HepG2 (cell line): Measurements from ENCODE around the gene RAD51C. TPM values are rescaled to one million over a fixed set of nuclear protein-coding genes. Genes with fewer than 3 reads are reported as not detected.

ENCODE experiments used
- ATAC-seq: fragments of 200-7000 bp; cut with Tn5 transposase; 3 replicates; pipeline ENCODE4 v1.9.1; 2020; ENCODE audit warnings: mild to moderate bottlenecking, moderate library complexity
- BruUV-seq: library from RNA; stranded (reverse); fragments of 400-500 nt; replicated peaks from 2 replicates; lab custom pipeline; 2021; lab: Mats Ljungman, UMichigan
- CTCF ChIA-PET: fragments of 300-600 bp; formaldehyde crosslinking; extraction: SDS; loops from one replicate; lab custom pipeline; 2021; ENCODE audit warnings: low total read pairs, inconsistent platforms, low intra/inter-chr PET ratio; lab: Yijun Ruan, JAX
- POLR2A ChIA-PET: fragments of 350-600 bp; sonication (Branson Sonifier 250); formaldehyde crosslinking; loops from one replicate; lab custom pipeline; 2020; ENCODE audit warnings: antibody characterized with exemption, inconsistent platforms; lab: Yijun Ruan, JAX
- DNase-seq: peaks from one replicate; pipeline ENCODE4 v3.0.0-alpha.2; 2015; ENCODE audit warnings: low spot score
- FAIRE-seq: peaks from 3 replicates; lab custom pipeline; 2011; peaks lifted over from hg19 to GRCh38; lab: Jason Lieb, UNC
- H2AFZ ChIP-seq: one replicate; pipeline ENCODE4 v1.6.1; 2011; ENCODE audit warnings: low read length, inconsistent platforms
- H3K27ac ChIP-seq: fragments of 300-600 bp; 3 replicates; pipeline ENCODE4 v1.8.0; 2011; ENCODE audit warnings: mixed run types, mild to moderate bottlenecking, mixed read lengths, low read length, inconsistent platforms; ENCODE audit not compliant: insufficient read depth; ENCODE audit errors: extremely low read length
- H3K27me3 ChIP-seq, 2 experiments: fragments of 200-600 bp in 1 of 2; 2 replicates in 1 of 2; 3 replicates in 1 of 2; pipeline versions ENCODE4 v1.6.0 to v1.8.0; 2011; ENCODE audit warnings: low read length in 2 of 2, mild to moderate bottlenecking in 2 of 2, moderate library complexity in 2 of 2, inconsistent platforms in 1 of 2; ENCODE audit not compliant: insufficient read depth in 2 of 2, control insufficient read depth in 1 of 2
- H3K36me3 ChIP-seq, 2 experiments: fragments of 200-600 bp in 1 of 2; replicated peaks in 1 of 2; 2 replicates in 1 of 2; 3 replicates in 1 of 2; pipeline versions ENCODE4 v1.5.1 to v1.8.0; 2011; ENCODE audit warnings: low read length in 2 of 2, inconsistent platforms in 1 of 2; ENCODE audit not compliant: insufficient read depth in 2 of 2, control insufficient read depth in 1 of 2
- H3K4me1 ChIP-seq: 2 replicates; pipeline ENCODE4 v1.5.1; 2012; ENCODE audit warnings: low read length, inconsistent platforms; ENCODE audit not compliant: insufficient read depth
- H3K4me2 ChIP-seq: 2 replicates; pipeline ENCODE4 v1.6.0; 2011; ENCODE audit warnings: low read depth, low read length, inconsistent platforms
- H3K4me3 ChIP-seq, 3 experiments: fragments of 200-600 bp in 1 of 3; sonication (generic), shearing (Covaris generic) in 1 of 3; replicated peaks in 1 of 3; 2 replicates each; pipeline ENCODE4 v1.5.1; 2011 to 2016; ENCODE audit warnings: low read length in 3 of 3, inconsistent platforms in 2 of 3, low read depth in 2 of 3, mild to moderate bottlenecking in 2 of 3, control low read depth in 1 of 3, mixed read lengths in 1 of 3; ENCODE audit not compliant: insufficient read depth in 1 of 3
- H3K79me2 ChIP-seq: one replicate; pipeline ENCODE4 v1.6.1; 2011; ENCODE audit warnings: low read length, inconsistent platforms; ENCODE audit not compliant: insufficient read depth
- H3K9ac ChIP-seq: 2 replicates; pipeline ENCODE4 v1.6.0; 2011; ENCODE audit warnings: mild to moderate bottlenecking, low read depth, low read length, inconsistent platforms; ENCODE audit not compliant: insufficient read depth
- H3K9me3 ChIP-seq: 2 replicates; pipeline ENCODE4 v1.5.1; 2012; ENCODE audit warnings: mild to moderate bottlenecking, low read length
- H4K20me1 ChIP-seq: 2 replicates; pipeline ENCODE4 v1.6.0; 2011; ENCODE audit warnings: inconsistent platforms, mild to moderate bottlenecking, low read length, moderate library complexity; ENCODE audit not compliant: insufficient read depth
- CBX1 ChIP-seq: IDR thresholded peaks from one replicate; pipeline ENCODE4 v1.6.1; 2016; ENCODE audit warnings: antibody characterized with exemption, low read depth
- ESRRA ChIP-seq: sonication (generic); formaldehyde crosslinking; IDR thresholded peaks from 2 replicates; pipeline ENCODE4 v1.5.1; 2020; ENCODE audit warnings: mild to moderate bottlenecking, low read depth, missing genetic modification reagents
- FOSL2 ChIP-seq: sonication (generic); formaldehyde crosslinking; IDR thresholded peaks from 2 replicates; pipeline ENCODE4 v1.4.0; 2020; ENCODE audit warnings: missing genetic modification reagents
- ISX ChIP-seq: sonication (generic); formaldehyde crosslinking; conservative IDR thresholded peaks from 2 replicates; pipeline ENCODE4 v1.5.0; 2020; ENCODE audit warnings: missing genetic modification reagents
- JARID2 ChIP-seq: sonication (generic); formaldehyde crosslinking; IDR thresholded peaks from 2 replicates; pipeline ENCODE4 v1.8.1; 2023; ENCODE audit warnings: missing genetic modification reagents, inconsistent platforms; ENCODE audit not compliant: insufficient replicate concordance
- KMT2B ChIP-seq: IDR thresholded peaks from 2 replicates; pipeline ENCODE4 v1.6.1; 2016; ENCODE audit warnings: missing genetic modification reagents, missing compliant biosample characterization
- RFX5 ChIP-seq: IDR thresholded peaks from 2 replicates; pipeline ENCODE4 v1.6.1; 2011; ENCODE audit warnings: low read depth, low read length, improper control_type of control experiment
- SNAPC2 ChIP-seq: sonication (generic); formaldehyde crosslinking; IDR thresholded peaks from 2 replicates; pipeline ENCODE4 v1.8.1; 2022; ENCODE audit warnings: mild to moderate bottlenecking, missing genetic modification reagents
- SRSF9 ChIP-seq: fragments of 200-400 bp; formaldehyde crosslinking; IDR thresholded peaks from 2 replicates; pipeline ENCODE4 v1.6.1; 2018; ENCODE audit warnings: borderline replicate concordance, mild to moderate bottlenecking, low read depth, low read length; ENCODE audit not compliant: insufficient read depth, poor library complexity, severe bottlenecking
- TSC22D2 ChIP-seq: sonication (generic); formaldehyde crosslinking; IDR thresholded peaks from 2 replicates; pipeline ENCODE4 v1.5.1; 2020; ENCODE audit warnings: missing genetic modification reagents, mild to moderate bottlenecking, borderline replicate concordance
- ZC3H4 ChIP-seq: sonication (generic); formaldehyde crosslinking; IDR thresholded peaks from 2 replicates; pipeline ENCODE4 v1.4.0; 2020; ENCODE audit warnings: missing genetic modification reagents, borderline replicate concordance
- ZNF3 ChIP-seq: IDR thresholded peaks from 2 replicates; pipeline ENCODE4 v1.7.0; 2017; ENCODE audit warnings: inconsistent platforms
- ZNF331 ChIP-seq: sonication (generic); formaldehyde crosslinking; IDR thresholded peaks from 2 replicates; pipeline ENCODE4 v1.4.0; 2020; ENCODE audit warnings: missing genetic modification reagents
- ZNF598 ChIP-seq: sonication (generic); formaldehyde crosslinking; IDR thresholded peaks from 2 replicates; pipeline ENCODE4 v1.5.1; 2020; ENCODE audit warnings: mild to moderate bottlenecking, missing genetic modification reagents, borderline replicate concordance
- ZNF816 ChIP-seq: sonication (generic); formaldehyde crosslinking; IDR thresholded peaks from 2 replicates; pipeline ENCODE4 v1.8.0; 2022; ENCODE audit warnings: missing genetic modification reagents, mild to moderate bottlenecking, borderline replicate concordance
- WGBS: methylation state at CpG from one replicate; pipeline ENCODE4 v1.1.6; 2017; ENCODE audit warnings: low lambda C conversion rate; 5-methylcytosine and 5-hydroxymethylcytosine counted together
- in situ Hi-C: cut with HindIII; loops from 2 replicates; pipeline ENCODE4 v1.10.0; 2017; ENCODE audit warnings: low pct_unique_long_range_greater_than_20kb; ENCODE audit not compliant: extremely low pct_ligation_motif_present
- intact Hi-C: fragments of 100-400 bp; cut with micrococcal nuclease; formaldehyde crosslinking; loops from one replicate; pipeline ENCODE4 v1.10.0; 2022; ENCODE audit not compliant: unreplicated experiment
- polyA plus RNA-seq, 8 experiments: library from polyadenylated mRNA; depleted of rRNA in 3 of 8; stranded (reverse) in 7 of 8; unstranded in 1 of 8; fragments of >200 nt; fragmentation: Illumina TruSeq in 4 of 8; extraction: Trizol in 4 of 8; gene quantifications; 2 replicates each; pipeline versions ENCODE4 v1.2.1 to v1.2.3, GENCODE V29; 2011 to 2016; ENCODE audit warnings: low read depth in 4 of 8, missing spikeins in 1 of 8, mixed read lengths in 1 of 8; ENCODE audit not compliant: insufficient read depth in 1 of 8
- total RNA-seq, 5 experiments: library from RNA; depleted of rRNA; stranded (reverse); fragments of >200 nt; fragmentation: Illumina TruSeq; extraction: Trizol; gene quantifications; 2 replicates each; pipeline ENCODE4 v1.2.3, GENCODE V29; 2016; ENCODE audit warnings: low read depth in 1 of 5
- TF ChIP-seq, protein P1 (sequence below): fragments of 450-650 bp; IDR thresholded peaks from 2 replicates; pipeline ENCODE4 v1.6.1; 2016
- TF ChIP-seq, protein P2 (sequence below): sonication (generic); formaldehyde crosslinking; IDR thresholded peaks from 2 replicates; pipeline ENCODE4 v1.8.1; 2022; ENCODE audit warnings: mild to moderate bottlenecking, missing genetic modification reagents

The RAD51C gene
- total and polyA plus RNA-seq, 2 of the 13 experiments (the other 11 are each of a cell fraction or from before 2014, with no cell fraction given): 38.5 to 106 TPM

DNA sequence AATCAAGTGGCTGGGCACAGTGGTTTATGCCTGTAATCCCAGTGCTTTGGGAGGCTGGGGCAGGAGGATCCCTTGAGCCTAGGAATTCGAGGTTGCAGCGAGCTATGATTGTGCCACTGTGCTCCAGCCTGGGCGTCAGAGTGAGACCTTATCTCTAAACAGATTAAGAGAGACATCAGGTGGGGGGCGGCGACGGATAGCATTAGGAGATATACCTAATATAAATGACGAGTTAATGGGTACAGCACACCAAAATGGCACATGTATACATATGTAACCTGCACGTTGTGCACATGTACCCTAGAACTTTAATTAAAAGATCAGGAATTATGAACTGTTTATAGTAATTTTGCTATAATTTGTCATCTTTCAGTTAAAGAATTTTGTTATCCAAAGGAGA lies 10.3 kb downstream of the RAD51C start:
- ATAC-seq: no peak
- no peak overlapping the region for H2AFZ ChIP-seq
- H3K79me2 ChIP-seq: no peaks in the 10 kb centered on the region
- H3K4me2 ChIP-seq: no peak overlapping the region
- no peak for FAIRE-seq
- WGBS: 93% methylated on average over 8 of the region's 8 CpGs
- H4K20me1 ChIP-seq: no peaks in the 10 kb centered on the region
- BruUV-seq: no TSS peak
- H3K9me3 ChIP-seq: no peaks in the 10 kb centered on the region
- no peak overlapping the region for H3K4me3 ChIP-seq
- CTCF ChIA-PET: no interaction called here
- in situ Hi-C loops (no loop called here), intact Hi-C loops (no loop called here)
- TF ChIP-seq, protein P1, sequence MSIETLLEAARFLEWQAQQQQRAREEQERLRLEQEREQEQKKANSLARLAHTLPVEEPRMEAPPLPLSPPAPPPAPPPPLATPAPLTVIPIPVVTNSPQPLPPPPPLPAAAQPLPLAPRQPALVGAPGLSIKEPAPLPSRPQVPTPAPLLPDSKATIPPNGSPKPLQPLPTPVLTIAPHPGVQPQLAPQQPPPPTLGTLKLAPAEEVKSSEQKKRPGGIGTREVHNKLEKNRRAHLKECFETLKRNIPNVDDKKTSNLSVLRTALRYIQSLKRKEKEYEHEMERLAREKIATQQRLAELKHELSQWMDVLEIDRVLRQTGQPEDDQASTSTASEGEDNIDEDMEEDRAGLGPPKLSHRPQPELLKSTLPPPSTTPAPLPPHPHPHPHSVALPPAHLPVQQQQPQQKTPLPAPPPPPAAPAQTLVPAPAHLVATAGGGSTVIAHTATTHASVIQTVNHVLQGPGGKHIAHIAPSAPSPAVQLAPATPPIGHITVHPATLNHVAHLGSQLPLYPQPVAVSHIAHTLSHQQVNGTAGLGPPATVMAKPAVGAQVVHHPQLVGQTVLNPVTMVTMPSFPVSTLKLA: peak; percentile 76
- TF ChIP-seq FOSL2 (no peak), CBX1 (no peak), JARID2 (no peak), SRSF9 (no peak)
- no peak overlapping the region for H3K9ac ChIP-seq
- no peak for DNase-seq
- peaks cover 0 to 5% of the 10 kb centered on the region in 2 experiments for H3K36me3 ChIP-seq
- POLR2A ChIA-PET: interaction anchor here (1.4 kb wide), 1 partner anchor 71 kb away, joined by 4 read pairs; no protein-coding TSS in a partner anchor
- H3K27ac ChIP-seq: no peak overlapping the region
- no peaks in the 10 kb centered on the region for H3K27me3 ChIP-seq
- H3K4me1 ChIP-seq: no peaks in the 10 kb centered on the region

GRCh38 chr17:58703137-58703915 lies 10.9 kb downstream of the RAD51C start:
- CTCF ChIA-PET: no interaction called here
- TF ChIP-seq RFX5 (no peak), ISX (CRISPR knock-in tag) (no peak), ZNF331 (no peak), KMT2B (no peak), ZNF598 (CRISPR knock-in tag) (no peak), ESRRA (CRISPR knock-in tag) (no peak), ZNF816 (CRISPR knock-in tag) (no peak), ZC3H4 (CRISPR knock-in tag) (no peak), SNAPC2 (CRISPR knock-in tag) (no peak), TSC22D2 (CRISPR knock-in tag) (no peak), ZNF3 (CRISPR knock-in tag) (no peak)
- TF ChIP-seq, protein P2, sequence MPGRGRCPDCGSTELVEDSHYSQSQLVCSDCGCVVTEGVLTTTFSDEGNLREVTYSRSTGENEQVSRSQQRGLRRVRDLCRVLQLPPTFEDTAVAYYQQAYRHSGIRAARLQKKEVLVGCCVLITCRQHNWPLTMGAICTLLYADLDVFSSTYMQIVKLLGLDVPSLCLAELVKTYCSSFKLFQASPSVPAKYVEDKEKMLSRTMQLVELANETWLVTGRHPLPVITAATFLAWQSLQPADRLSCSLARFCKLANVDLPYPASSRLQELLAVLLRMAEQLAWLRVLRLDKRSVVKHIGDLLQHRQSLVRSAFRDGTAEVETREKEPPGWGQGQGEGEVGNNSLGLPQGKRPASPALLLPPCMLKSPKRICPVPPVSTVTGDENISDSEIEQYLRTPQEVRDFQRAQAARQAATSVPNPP (CRISPR knock-in tag): no peak

More at GRCh38 chr17:58703137-58703915, 10.9 kb downstream of the RAD51C start:
- POLR2A ChIA-PET: interaction anchor here (1.4 kb wide), 1 partner anchor 71 kb away, joined by 4 read pairs; no protein-coding TSS in a partner anchor
- WGBS: 94% methylated on average over 4 of the region's 4 CpGs
- H3K79me2 ChIP-seq: no peaks in the 10 kb centered on the region
- H4K20me1 ChIP-seq: no peaks in the 10 kb centered on the region
- peaks cover 0 to 5% of the 10 kb centered on the region in 2 experiments for H3K36me3 ChIP-seq
- no peaks in the 10 kb centered on the region for H3K9me3 ChIP-seq
- no peak overlapping the region for H3K4me2 ChIP-seq
- H3K27me3 ChIP-seq: no peaks in the 10 kb centered on the region
- intact Hi-C loops (no loop called here), in situ Hi-C loops (no loop called here)
- FAIRE-seq (no peak), DNase-seq (no peak), ATAC-seq (no peak)
- no peaks in the 10 kb centered on the region for H3K4me1 ChIP-seq
- H3K4me3 ChIP-seq: no peak overlapping the region
- no peak overlapping the region for H3K9ac ChIP-seq
- no peak overlapping the region for H2AFZ ChIP-seq
- H3K27ac ChIP-seq: no peak overlapping the region
- no TSS peak for BruUV-seq
